Loucy (cell line): ENCODE measurements around the gene RGS6.

Experiments
- H2AFZ ChIP-seq: fragments of 200-600 bp; sonication (generic); 2 replicates; pipeline ENCODE4 v1.6.0; 2016; ENCODE audit warnings: antibody characterized with exemption, mild to moderate bottlenecking, low read length, moderate library complexity
- H3F3A ChIP-seq: fragments of 200-600 bp; 2 replicates; pipeline ENCODE4 v1.6.0; 2016; ENCODE audit warnings: antibody characterized with exemption, low read depth, mild to moderate bottlenecking
- H3K27me3 ChIP-seq: fragments of 200-600 bp; sonication (generic); 2 replicates; pipeline ENCODE4 v1.6.1; 2014; ENCODE audit warnings: low read length, mild to moderate bottlenecking; ENCODE audit not compliant: insufficient read depth, poor library complexity, severe bottlenecking
- H3K36me3 ChIP-seq: fragments of 200-600 bp; sonication (generic); 2 replicates; pipeline ENCODE4 v1.6.1; 2016; ENCODE audit warnings: low read length; ENCODE audit not compliant: insufficient read depth
- H3K4me1 ChIP-seq: fragments of 200-600 bp; sonication (generic); 2 replicates; pipeline ENCODE4 v1.5.1; 2014; ENCODE audit warnings: low read length, mild to moderate bottlenecking; ENCODE audit not compliant: insufficient read depth, poor library complexity, severe bottlenecking
- H3K4me2 ChIP-seq: fragments of 200-600 bp; sonication (generic); 2 replicates; pipeline ENCODE4 v1.6.0; 2014; ENCODE audit warnings: antibody characterized with exemption, low read length, low read depth, mild to moderate bottlenecking; ENCODE audit not compliant: poor library complexity, severe bottlenecking
- H3K4me3 ChIP-seq: fragments of 200-600 bp; sonication (generic); 2 replicates; pipeline ENCODE4 v1.5.1; 2014; ENCODE audit warnings: low read length, mild to moderate bottlenecking, mixed read lengths; ENCODE audit not compliant: poor library complexity, severe bottlenecking
- H3K79me2 ChIP-seq: fragments of 200-600 bp; sonication (generic); 2 replicates; pipeline ENCODE4 v1.6.1; 2014; ENCODE audit warnings: low read length; ENCODE audit not compliant: insufficient read depth
- H3K9ac ChIP-seq: fragments of 200-600 bp; sonication (generic); 2 replicates; pipeline ENCODE4 v1.6.0; 2014; ENCODE audit warnings: mild to moderate bottlenecking, low read depth, low read length, moderate library complexity; ENCODE audit not compliant: poor library complexity, severe bottlenecking
- H3K9me2 ChIP-seq: fragments of 200-600 bp; sonication (generic); replicated peaks from 2 replicates; pipeline ENCODE4 v1.6.1; 2016; ENCODE audit warnings: low read depth, low read length, mixed read lengths
- H3K9me3 ChIP-seq: fragments of 200-600 bp; sonication (generic); 2 replicates; pipeline ENCODE4 v1.6.1; 2014; ENCODE audit warnings: mild to moderate bottlenecking, antibody characterized with exemption, low read length, low read depth; ENCODE audit not compliant: insufficient read depth
- H4K20me1 ChIP-seq: fragments of 200-600 bp; sonication (generic); 2 replicates; pipeline ENCODE4 v1.6.0; 2014; ENCODE audit warnings: antibody characterized with exemption, low read length, mild to moderate bottlenecking; ENCODE audit not compliant: insufficient read depth, poor library complexity, severe bottlenecking
- CTCF ChIP-seq: fragments of 200-600 bp; sonication (generic); conservative IDR thresholded peaks from 2 replicates; pipeline ENCODE4 v1.5.1; 2014; ENCODE audit warnings: mild to moderate bottlenecking, antibody characterized with exemption, low read length
- EZH2phosphoT487 ChIP-seq: fragments of 200-600 bp; IDR thresholded peaks from 2 replicates; pipeline ENCODE4 v1.6.1; 2018; ENCODE audit warnings: antibody characterized with exemption, mild to moderate bottlenecking, moderate library complexity, borderline replicate concordance

The RGS6 gene

GRCh38 chr14:72053651-72054050 lies 121.4 kb downstream of the RGS6 start:
- no peak overlapping the region for H3K4me3 ChIP-seq

GRCh38 chr14:72054911-72055310 lies 122.7 kb downstream of the RGS6 start:
- Histone ChIP-seq H3K4me1 (peaks cover 51% of the 10 kb centered on the region), H3K27me3 (no peaks in the 10 kb centered on the region), H3K4me3 (no peak overlapping the region), H3K9me2 (no peaks in the 10 kb centered on the region), H3K4me2 (peak overlapping the region; percentile 42), H3K36me3 (no peaks in the 10 kb centered on the region), H3K9ac (no peak overlapping the region), H3K79me2 (peaks cover 7% of the 10 kb centered on the region; the same call in 1 of the 2 replicates), H2AFZ (no peak overlapping the region), H3F3A (no peaks in the 10 kb centered on the region), H4K20me1 (no peaks in the 10 kb centered on the region), H3K9me3 (no peaks in the 10 kb centered on the region)
- no peak for TF ChIP-seq CTCF
- TF ChIP-seq EZH2phosphoT487 = no peak

More at GRCh38 chr14:72053651-72054050, 121.4 kb downstream of the RGS6 start:
- Histone ChIP-seq H3K9me3 (no peaks in the 10 kb centered on the region), H3K27me3 (no peaks in the 10 kb centered on the region), H3F3A (no peaks in the 10 kb centered on the region), H3K79me2 (no peaks in the 10 kb centered on the region), H3K9me2 (no peaks in the 10 kb centered on the region), H3K4me2 (no peak overlapping the region), H3K9ac (no peak overlapping the region), H4K20me1 (no peaks in the 10 kb centered on the region), H3K4me1 (peaks cover 56% of the 10 kb centered on the region), H2AFZ (no peak overlapping the region), H3K36me3 (no peaks in the 10 kb centered on the region)
- no peak for TF ChIP-seq EZH2phosphoT487

- Histone ChIP-seq H3K4me2 (no peak overlapping the region), H3K9me3 (no peaks in the 10 kb centered on the region), H3K9me2 (no peaks in the 10 kb centered on the region), H3K27me3 (no peaks in the 10 kb centered on the region), H4K20me1 (no peaks in the 10 kb centered on the region), H2AFZ (no peak overlapping the region), H3K36me3 (no peaks in the 10 kb centered on the region), H3K4me1 (peaks cover 25% of the 10 kb centered on the region), H3K4me3 (no peak overlapping the region), H3K9ac (no peak overlapping the region), H3K79me2 (peaks cover 7% of the 10 kb centered on the region; the same call in 1 of the 2 replicates), H3F3A (no peaks in the 10 kb centered on the region)
- TF ChIP-seq EZH2phosphoT487 (no peak), CTCF (no peak)
Observed at GRCh38 chr14:72057701-72058285, 125.6 kb downstream of the RGS6 start.

- no peaks in the 10 kb centered on the region for H4K20me1 ChIP-seq
- no peaks in the 10 kb centered on the region for H3K27me3 ChIP-seq
- H3K79me2 ChIP-seq = peaks cover 7% of the 10 kb centered on the region; the same call in 1 of the 2 replicates
- H3K4me3 ChIP-seq = no peak overlapping the region
- peaks cover 26% of the 10 kb centered on the region for H3K4me1 ChIP-seq
- no peaks in the 10 kb centered on the region for H3F3A ChIP-seq
- H3K9me3 ChIP-seq = no peaks in the 10 kb centered on the region
- no peak overlapping the region for H3K9ac ChIP-seq
- H2AFZ ChIP-seq = no peak overlapping the region
- TF ChIP-seq CTCF (no peak), EZH2phosphoT487 (no peak)
- no peaks in the 10 kb centered on the region for H3K9me2 ChIP-seq
- no peaks in the 10 kb centered on the region for H3K36me3 ChIP-seq
- H3K4me2 ChIP-seq = no peak overlapping the region
Observed at GRCh38 chr14:72060460-72060859, 128.2 kb downstream of the RGS6 start.
